Nephron progenitor cell (in vitro differentiated cells): ENCODE data around the gene LYPD8.

Experiments used
- DNase-seq: peaks from one replicate; pipeline ENCODE4 v3.0.0; 2021
- H3K27ac Mint-ChIP-seq: 2 replicates; pipeline ENCODE4 v1.8.0; 2021; ENCODE audit warnings: mild to moderate bottlenecking, moderate library complexity, mixed read lengths
- H3K27me3 Mint-ChIP-seq: 2 replicates; pipeline ENCODE4 v1.8.0; 2021; ENCODE audit warnings: mild to moderate bottlenecking, low read depth, mixed read lengths; ENCODE audit not compliant: poor library complexity
- H3K36me3 Mint-ChIP-seq: 2 replicates; pipeline ENCODE4 v1.8.0; 2021; ENCODE audit warnings: low read depth, mixed read lengths
- H3K4me1 Mint-ChIP-seq: 2 replicates; pipeline ENCODE4 v1.8.0; 2021; ENCODE audit warnings: mixed read lengths
- H3K4me3 Mint-ChIP-seq: 2 replicates; pipeline ENCODE4 v1.8.0; 2021; ENCODE audit warnings: mild to moderate bottlenecking, moderate library complexity, mixed read lengths
- H3K9me3 Mint-ChIP-seq: 2 replicates; pipeline ENCODE4 v1.8.0; 2021; ENCODE audit warnings: mild to moderate bottlenecking, moderate library complexity, mixed read lengths
- CTCF ChIP-seq: fragments of 200-600 bp; sonication (generic); IDR thresholded peaks from 2 replicates; pipeline ENCODE4 v1.5.0; 2021; ENCODE audit warnings: antibody characterized with exemption

The LYPD8 gene

GRCh38 chr1:248703674-248704073 lies 51.9 kb downstream of the LYPD8 start:
- H3K27me3 Mint-ChIP-seq = peaks cover 7% of the 10 kb centered on the region
- H3K4me1 Mint-ChIP-seq = no peaks in the 10 kb centered on the region
- H3K9me3 Mint-ChIP-seq = peaks cover 12% of the 10 kb centered on the region
- no peak overlapping the region for H3K27ac Mint-ChIP-seq
- no peak overlapping the region for H3K4me3 Mint-ChIP-seq
- no peaks in the 10 kb centered on the region for H3K36me3 Mint-ChIP-seq
- DNase-seq = no peak
- TF ChIP-seq CTCF = no peak

GRCh38 chr1:248702714-248703113 lies 52.8 kb downstream of the LYPD8 start, which contains the start of gene OR14I1:
OR14I1 (minus strand) TSS chr1:248702766.
- H3K27me3 Mint-ChIP-seq = peaks cover 2% of the 10 kb centered on the region
- no peak within 1 kb of the TSS for H3K4me3 Mint-ChIP-seq
- TF ChIP-seq CTCF = no peak
- no peak for DNase-seq
- H3K36me3 Mint-ChIP-seq = no peaks in the 10 kb centered on the region
- H3K9me3 Mint-ChIP-seq = peaks cover 21% of the 10 kb centered on the region
- no peaks in the 10 kb centered on the region for H3K4me1 Mint-ChIP-seq
- H3K27ac Mint-ChIP-seq = no peak within 1 kb of the TSS

DNA sequence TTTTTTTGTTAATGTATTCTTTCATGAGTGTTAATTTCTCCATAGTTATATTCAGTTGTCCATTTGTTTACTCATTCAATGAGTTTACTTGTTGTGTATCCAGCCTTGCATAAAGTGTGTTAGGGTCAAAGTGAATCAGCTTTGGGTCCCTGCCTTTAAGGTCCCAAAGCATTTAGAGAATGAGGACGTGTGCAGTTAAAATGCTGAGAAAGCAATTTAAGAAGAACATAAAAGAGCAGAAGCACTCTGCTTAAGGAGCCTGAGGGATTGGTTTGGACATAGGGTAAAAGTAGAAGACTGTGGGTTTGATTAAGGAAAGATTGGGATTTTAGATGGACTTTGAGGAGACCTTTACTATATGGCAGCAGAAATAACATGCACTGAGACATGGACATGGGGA lies 56.5 kb downstream of the LYPD8 start:
- no peak for DNase-seq

DNA sequence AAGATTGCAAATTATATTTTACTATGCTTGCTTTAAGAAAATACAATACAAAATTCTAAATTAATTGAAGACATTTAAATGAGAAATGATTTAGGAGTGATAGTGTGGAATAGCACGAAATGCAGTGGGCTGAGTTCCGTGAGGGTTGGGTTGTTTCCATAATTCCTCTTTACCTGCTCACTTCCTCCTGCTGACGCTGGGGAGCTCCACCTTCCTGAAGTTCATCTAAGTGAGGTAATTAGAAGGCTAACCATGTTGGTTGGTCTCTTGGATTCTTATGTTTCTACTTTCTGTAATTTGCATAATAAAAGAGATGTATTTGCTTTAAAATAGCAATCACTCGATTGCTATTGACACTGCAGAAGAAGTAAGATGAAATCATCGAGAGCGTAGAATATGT lies 57.7 kb downstream of the LYPD8 start:
- Mint-ChIP-seq H3K27me3 (peaks cover 2% of the 10 kb centered on the region), H3K9me3 (peaks cover 66% of the 10 kb centered on the region), H3K4me3 (no peak overlapping the region), H3K36me3 (no peaks in the 10 kb centered on the region), H3K27ac (no peak overlapping the region), H3K4me1 (no peaks in the 10 kb centered on the region)
- no peak for TF ChIP-seq CTCF
- DNase-seq = no peak

More for the DNA sequence above, 56.5 kb downstream of the LYPD8 start:
- Mint-ChIP-seq H3K9me3 (peaks cover 54% of the 10 kb centered on the region), H3K36me3 (no peaks in the 10 kb centered on the region), H3K27me3 (peaks cover 2% of the 10 kb centered on the region), H3K4me1 (no peaks in the 10 kb centered on the region), H3K4me3 (no peak overlapping the region), H3K27ac (no peak overlapping the region)
- no peak for TF ChIP-seq CTCF

- Mint-ChIP-seq H3K9me3 (peaks cover 75% of the 10 kb centered on the region), H3K27ac (no peak overlapping the region), H3K36me3 (no peaks in the 10 kb centered on the region), H3K4me1 (no peaks in the 10 kb centered on the region), H3K27me3 (peaks cover 2% of the 10 kb centered on the region), H3K4me3 (no peak overlapping the region)
- TF ChIP-seq CTCF = no peak
- DNase-seq = no peak
Observed at GRCh38 chr1:248696774-248697173, 58.8 kb downstream of the LYPD8 start.

GRCh38 chr1:248696261-248696660 lies 59.3 kb downstream of the LYPD8 start:
- DNase-seq = no peak
- H3K27ac Mint-ChIP-seq = no peak overlapping the region
- TF ChIP-seq CTCF = no peak
- H3K4me3 Mint-ChIP-seq = no peak overlapping the region
- peaks cover 2% of the 10 kb centered on the region for H3K27me3 Mint-ChIP-seq
- H3K4me1 Mint-ChIP-seq = no peaks in the 10 kb centered on the region
- peaks cover 77% of the 10 kb centered on the region for H3K9me3 Mint-ChIP-seq
- H3K36me3 Mint-ChIP-seq = no peaks in the 10 kb centered on the region
